Measurements from ENCODE around the gene COL13A1. TPM values are rescaled to one million over a fixed set of nuclear protein-coding genes. Genes with fewer than 3 reads are reported as not detected.

Gene COL13A1
- total RNA-seq, 1 donor from 2014 or later, result 9.5 TPM

DNA sequence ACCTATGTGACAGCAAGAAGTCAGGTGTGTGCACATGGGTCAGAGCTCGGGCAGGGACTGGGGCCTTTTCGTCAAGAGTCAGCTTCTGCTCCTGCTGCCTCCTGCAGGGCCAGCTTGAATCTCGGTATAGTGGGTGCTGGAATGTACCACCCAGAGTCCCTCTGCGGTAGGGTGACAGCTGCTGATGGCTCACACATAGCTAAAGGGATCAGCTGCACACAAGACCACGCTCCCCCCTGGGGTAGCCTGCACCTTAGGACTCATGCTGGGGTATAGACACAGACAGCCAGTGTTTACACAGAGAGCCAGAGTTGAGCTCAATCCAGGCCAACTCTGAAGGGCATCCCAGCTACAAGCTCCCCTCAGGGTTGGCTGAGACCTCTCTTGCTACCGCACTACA lies 14.0 kb upstream of the COL13A1 start:
- no peak for DNase-seq (ENCODE audit: low spot score)
- intact Hi-C loops (cut with DNase I), result loop anchor here (5.0 kb wide), 1 partner anchor 125 kb away; no protein-coding TSS in a partner anchor

DNA sequence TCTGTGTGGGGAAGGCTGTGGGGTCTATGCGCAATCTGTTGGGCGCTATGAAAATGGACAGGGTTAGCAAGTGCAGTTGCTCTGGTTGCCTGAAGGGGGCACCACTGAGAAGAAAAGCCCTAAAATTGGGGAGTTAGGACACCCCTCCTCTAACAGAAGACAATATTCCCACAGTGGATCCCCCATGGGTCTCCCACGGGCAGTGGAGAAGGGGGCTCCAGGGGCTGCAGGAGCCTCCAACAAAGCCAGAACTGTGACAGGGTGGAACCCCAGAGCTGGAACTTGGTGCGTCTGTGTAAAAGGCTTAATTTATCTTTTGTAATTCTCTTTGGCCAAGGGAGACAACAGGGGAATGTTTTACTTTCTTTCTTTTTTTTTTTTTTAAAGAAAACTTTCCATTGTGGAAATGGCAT lies 12.5 kb upstream of the COL13A1 start:
- intact Hi-C loops (cut with DNase I), result loop anchor here (5.0 kb wide), 1 partner anchor 123 kb away; no protein-coding TSS in a partner anchor
- DNase-seq (ENCODE audit: low spot score), result no peak

DNA sequence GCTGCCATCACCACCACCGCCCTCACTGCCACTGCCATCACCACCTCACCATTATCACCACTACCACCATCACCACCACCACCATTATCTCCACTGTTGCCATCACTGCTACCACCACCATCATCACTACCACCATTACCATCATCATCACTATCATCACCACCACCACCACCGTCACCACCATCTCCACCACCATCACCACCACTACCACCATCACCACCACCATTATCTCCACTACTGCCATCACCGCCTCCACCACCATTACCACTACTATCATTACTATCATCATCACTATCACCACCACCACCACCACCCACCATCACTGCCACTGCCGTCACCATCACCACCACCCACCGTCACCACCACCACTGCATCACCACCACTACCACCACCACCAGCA lies 9.9 kb upstream of the COL13A1 start:
- no peak for DNase-seq (ENCODE audit: low spot score)
- intact Hi-C loops (cut with DNase I), result no loop called here

DNA sequence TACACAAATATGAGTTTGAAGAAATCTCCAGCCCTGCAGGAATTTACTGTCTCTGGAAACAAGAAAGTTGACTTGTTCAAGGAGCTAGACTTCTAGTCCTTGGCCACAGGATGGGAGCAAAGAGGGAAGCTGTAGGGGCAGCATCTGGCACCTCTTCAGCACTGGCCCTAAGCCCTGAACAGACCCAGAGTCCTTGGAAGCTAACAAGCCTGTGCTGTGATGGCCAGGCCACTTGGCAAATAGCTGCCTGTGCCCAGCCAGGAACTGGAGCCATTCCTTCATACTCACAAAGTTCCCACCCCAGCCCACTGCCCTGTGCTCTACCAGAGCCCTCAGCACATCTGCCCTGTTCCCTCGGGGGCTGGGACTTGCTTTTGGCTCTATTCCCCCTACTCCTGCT lies 9.4 kb upstream of the COL13A1 start:
- DNase-seq (ENCODE audit: low spot score), result no peak
- intact Hi-C loops (cut with DNase I), result no loop called here

DNA sequence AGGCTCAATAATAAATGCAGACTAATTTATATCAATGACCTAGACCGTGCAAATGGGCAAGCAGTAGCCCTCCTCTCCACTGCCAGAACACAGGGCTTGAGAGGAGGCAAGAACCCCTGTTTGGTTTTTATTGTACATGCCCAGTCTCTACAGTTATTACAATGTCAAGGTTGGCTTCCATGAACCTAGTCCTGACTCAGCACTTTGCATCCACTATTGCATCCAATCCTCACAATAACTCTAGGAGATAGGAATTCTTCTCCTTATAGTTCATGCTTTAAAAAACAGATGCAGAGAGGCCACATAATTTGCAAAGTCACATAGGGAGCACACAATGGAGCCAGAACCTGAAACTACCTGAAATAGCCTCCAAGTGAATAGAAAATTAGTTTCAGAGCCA lies 7.0 kb upstream of the COL13A1 start:
- intact Hi-C loops (cut with DNase I), result no loop called here
- DNase-seq (ENCODE audit: low spot score), result no peak

DNA sequence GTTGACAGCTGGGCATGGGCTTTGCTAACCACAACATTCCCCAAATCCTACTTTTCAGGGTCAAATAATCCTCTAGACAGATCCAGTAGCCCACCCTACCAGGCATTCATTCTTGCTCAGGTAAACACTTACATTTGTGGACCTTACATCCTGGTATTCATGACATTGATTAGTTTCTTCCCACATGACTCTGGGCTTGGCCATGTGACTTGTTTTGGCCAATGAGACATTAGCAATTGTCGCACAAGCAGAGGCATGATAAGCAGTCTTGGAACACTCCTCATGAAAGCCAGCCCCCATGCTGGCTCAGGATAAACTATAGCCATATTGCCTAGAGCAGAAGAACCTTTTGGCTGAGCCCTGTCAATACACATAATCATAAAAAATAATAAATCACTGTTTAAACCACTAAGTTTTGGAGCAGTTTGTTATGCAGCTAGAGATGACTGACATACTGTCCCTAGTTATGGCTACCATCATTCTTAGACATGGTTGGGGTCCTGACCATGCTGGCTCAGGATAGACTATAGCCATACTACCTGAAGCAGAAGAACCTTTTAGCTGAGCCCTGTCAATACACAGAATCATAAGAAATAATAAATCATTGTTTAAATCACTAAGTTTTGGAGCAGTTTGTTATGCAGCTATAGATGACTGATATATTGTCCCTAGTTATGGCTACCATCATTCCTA lies 6.3 kb upstream of the COL13A1 start:
- intact Hi-C loops (cut with DNase I), result no loop called here
- DNase-seq (ENCODE audit: low spot score), result no peak

DNA sequence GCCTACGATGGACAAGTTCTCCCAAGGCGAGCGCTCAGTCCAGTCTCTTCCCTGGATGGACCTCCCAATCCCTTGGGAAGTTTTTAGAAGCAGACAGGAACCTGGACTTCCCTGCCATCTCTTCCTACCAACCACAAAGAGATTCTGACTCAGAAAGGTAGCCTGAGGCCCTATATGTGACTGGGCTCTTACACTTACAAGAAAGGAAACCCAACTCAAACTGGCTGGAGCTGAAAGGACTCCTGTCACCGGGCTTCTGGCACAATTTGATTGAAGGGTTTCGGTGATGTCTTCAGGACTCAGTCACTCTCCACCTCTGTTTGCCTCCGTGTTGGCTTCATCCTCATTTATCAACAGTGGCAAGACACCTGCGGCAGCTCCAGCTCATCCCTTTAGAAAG lies 3.7 kb upstream of the COL13A1 start:
- intact Hi-C loops (cut with DNase I), result loop anchor here (2.0 kb wide), 1 partner anchor 153 kb away; no protein-coding TSS in a partner anchor

DNA sequence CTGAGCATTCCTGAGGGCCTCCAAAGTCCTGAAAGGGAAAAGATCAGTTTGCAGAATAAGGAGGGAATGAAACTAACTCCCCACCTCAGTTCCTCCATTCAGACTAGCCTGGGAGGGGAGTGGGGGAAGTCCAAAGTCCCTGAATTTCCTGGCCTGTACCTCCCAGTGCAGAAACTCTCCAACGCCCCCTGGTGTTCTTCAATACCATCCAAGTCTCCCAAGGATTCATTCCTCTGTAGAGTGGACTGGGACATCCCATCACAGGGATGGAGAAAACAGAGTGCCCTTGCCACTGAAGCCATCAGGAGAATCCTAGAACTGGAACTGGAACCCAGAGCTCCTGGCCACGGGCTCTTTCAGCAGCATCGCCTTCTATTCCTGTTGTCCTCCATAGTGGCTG lies 1.6 kb upstream of the COL13A1 start:
- no peak for DNase-seq (ENCODE audit: low spot score)
- intact Hi-C loops (cut with DNase I), result loop anchor here (1.0 to 5.0 kb wide), 3 partner anchors 65 to 112 kb away; no protein-coding TSS in a partner anchor

More for the DNA sequence above, 3.7 kb upstream of the COL13A1 start:
- no peak for DNase-seq (ENCODE audit: low spot score)

DNA sequence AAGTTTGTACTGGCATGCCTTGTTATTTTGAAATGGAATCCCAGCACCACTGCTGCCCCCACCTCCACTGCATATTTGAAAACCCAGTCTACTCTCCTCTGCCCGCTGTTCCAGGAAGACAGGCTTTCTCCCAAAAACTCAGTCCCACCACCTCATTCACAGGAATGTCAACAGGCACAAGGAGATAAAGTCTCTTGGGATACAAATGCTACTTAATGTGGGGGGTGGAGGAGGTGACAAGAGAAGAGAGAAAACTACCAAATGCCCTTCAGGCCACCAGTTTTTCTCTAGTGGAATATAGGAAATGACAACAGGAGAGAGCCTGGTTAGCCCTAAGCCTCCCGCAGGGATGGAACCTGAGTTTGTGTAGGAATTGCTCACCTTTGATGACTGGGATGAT lies 1.0 kb upstream of the COL13A1 start:
- intact Hi-C loops (cut with DNase I), result loop anchor here (1.0 to 5.0 kb wide), 3 partner anchors 65 to 112 kb away; no protein-coding TSS in a partner anchor
- DNase-seq (ENCODE audit: low spot score), result no peak

DNA sequence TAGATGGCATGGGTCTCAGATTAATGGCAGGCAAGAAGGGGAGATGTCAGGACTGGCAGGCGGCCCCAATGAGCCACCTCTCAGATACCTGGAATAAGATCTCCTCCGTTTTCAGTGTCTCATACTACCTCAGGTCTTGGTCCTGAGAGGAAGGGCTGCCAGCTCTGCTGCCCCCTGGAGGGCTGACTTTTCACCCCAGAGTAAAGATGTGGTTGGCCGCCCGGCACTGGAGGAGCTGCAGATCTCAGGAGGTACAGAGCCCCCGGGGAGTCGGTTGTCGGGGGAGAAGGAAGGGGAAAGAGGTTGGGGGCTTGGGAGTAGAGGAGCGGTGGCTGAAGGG lies 642 bp upstream of the COL13A1 start:
- peak; percentile 81 for DNase-seq (ENCODE audit: low spot score)
- intact Hi-C loops (cut with DNase I), result loop anchor here (5.0 kb wide), 2 partner anchors 66 to 111 kb away; no protein-coding TSS in a partner anchor

DNA sequence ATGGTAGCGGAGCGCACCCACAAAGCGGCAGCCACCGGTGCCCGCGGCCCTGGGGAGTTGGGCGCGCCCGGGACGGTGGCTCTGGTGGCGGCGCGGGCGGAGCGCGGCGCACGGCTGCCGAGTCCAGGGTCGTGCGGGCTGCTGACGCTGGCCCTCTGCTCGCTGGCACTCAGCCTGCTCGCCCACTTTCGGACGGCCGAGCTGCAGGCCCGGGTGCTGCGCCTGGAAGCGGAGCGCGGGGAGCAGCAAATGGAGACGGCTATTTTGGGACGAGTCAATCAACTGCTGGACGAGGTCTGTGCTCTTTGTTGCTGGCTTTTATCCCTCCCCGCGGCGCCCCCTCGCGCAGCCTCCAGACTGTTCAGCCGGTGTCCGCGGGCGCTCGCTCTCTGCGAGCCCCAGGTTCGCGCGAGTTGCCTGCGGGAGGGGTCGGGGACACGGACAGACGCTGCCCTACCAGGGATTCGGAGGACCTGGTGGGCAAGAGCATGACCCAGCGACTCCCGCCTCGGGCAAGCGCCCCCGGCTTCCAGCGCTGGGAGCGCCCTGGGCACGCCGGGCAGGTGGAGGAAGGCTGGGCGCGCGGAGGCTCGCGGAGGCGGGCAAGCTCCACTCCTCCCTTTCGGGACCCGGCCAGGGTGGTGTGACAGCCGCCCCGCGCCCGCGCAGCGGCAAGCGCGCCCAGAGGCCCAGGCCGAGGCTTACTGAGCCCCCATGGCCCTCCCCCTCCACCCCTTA lies 887 bp downstream of the COL13A1 start:
- intact Hi-C loops (cut with DNase I), result loop anchor here (5.0 kb wide), 2 partner anchors 65 to 110 kb away; no protein-coding TSS in a partner anchor
- peak; percentile 80 for DNase-seq (ENCODE audit: low spot score)

DNA sequence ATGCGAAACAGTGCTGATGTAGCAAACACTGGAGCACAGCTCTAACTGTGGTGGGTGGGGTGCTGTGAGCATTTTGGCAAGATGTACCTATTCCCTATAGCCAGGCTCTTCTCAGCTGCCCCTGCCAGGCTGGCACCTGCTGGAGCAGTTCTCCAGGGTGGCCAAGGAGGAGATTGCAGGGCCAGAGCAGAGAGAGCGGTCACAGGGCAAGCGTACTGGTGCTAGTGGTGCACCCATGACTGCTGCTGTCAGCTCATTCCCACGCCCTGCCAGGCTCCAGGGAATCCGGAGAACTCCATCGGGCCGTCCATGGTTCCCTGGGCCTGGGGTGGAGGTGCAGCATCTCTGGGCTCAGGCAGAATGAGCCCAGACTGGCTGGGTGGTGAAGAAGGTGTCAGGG lies 2.1 kb downstream of the COL13A1 start:
- DNase-seq (ENCODE audit: low spot score), result no peak
- intact Hi-C loops (cut with DNase I), result loop anchor here (5.0 kb wide), 2 partner anchors 63 to 108 kb away; no protein-coding TSS in a partner anchor

DNA sequence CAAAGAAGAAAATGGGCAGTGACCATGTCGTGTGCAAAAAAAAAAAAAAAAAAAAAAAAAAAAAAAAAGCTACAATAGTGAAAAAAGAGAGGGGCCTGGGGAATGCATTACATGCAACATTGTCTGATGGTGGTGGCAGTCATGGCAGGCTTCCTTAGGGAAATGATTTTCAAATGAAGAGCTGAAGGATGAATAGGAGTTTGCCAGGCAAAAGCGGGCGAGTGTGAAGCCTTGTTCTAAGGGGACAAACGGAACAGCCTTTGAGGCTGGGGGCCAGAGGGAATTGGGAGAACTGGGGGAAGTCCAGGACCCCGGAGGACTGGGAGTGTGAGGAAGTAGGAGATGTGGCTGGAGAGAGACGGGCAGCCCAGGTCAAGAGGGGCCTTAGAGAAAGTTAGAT lies 3.1 kb downstream of the COL13A1 start:
- intact Hi-C loops (cut with DNase I), result loop anchor here (5.0 kb wide), 2 partner anchors 63 to 108 kb away; no protein-coding TSS in a partner anchor
- DNase-seq (ENCODE audit: low spot score), result no peak

DNA sequence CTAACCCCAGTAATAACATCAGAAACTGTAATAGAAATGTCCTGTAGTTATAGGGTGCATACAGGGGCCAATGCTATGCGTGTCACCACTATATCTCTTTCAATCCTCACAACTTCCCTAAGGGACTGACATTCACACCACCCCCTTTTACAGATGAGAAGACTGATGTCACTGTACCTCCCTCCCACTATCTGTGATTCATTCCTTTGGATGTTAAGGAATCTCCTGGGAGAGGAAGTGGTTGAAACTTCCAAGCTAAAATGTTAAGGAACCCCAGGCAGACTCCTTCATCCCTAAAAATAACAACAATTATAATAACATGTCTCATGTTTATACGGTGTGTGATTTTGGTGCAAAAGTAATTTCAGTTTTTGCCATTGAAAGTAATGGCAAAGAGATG lies 5.4 kb downstream of the COL13A1 start:
- intact Hi-C loops (cut with DNase I), result no loop called here
- DNase-seq (ENCODE audit: low spot score), result no peak

DNA sequence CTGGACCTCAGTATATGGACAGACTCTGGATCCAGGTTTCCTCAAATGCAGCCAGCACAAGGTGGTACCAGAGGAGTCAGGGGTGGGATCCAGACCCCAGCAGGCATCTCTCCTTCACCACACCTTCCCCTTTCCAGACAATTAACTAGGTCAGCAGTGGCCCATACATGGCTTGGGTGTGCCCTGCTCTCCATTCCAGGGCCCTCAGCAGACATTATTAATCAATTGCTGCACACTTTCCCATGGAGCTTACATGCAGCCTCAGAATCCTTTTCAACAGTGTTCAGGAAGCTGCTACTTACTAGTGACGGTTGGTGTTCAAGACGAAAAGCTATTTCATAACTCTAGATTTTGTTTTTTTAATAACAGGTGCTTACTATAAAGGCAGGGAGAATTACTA lies 6.0 kb downstream of the COL13A1 start:
- intact Hi-C loops (cut with DNase I), result no loop called here
- DNase-seq (ENCODE audit: low spot score), result no peak

DNA sequence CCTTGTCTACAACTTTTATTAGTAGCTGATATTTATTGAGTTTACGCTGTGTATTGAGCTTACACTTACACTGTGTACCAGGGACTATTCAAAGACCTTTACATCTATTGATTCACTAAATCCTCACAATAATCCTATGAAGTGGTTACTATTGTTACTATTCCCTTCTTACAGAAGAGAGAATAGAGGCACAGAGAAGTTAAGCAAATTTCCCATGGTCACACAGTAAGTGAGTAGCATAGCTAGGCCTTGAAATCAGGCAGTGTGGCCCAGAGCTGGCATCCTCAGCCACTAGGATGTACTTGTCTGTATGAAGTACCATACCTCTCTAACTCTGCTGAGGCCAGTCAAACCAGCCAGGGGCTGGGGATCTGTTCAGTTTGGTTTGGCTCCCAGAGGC lies 7.6 kb downstream of the COL13A1 start:
- intact Hi-C loops (cut with DNase I), result no loop called here

DNA sequence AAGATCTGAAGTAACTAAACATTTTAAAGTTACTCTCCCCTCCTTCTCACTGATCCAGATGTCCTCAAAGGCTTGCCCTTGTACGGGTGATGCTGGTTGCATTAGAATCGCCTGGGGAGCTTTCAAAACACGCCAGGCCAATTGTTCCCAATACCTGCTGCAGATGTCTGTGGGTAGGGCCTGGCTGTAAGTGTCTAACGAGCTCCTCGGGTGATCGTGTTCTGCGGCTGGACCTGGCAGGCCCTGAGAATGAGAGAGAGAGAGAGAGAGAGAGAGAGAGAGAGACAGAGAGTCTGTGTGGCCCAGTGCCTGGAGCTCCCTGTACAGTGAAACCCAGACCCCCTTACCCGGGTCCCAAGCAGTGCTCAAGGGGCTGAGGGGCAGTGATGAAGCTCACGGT lies 8.4 kb downstream of the COL13A1 start:
- intact Hi-C loops (cut with DNase I), result no loop called here
- no peak for DNase-seq (ENCODE audit: low spot score)

More for the DNA sequence above, 7.6 kb downstream of the COL13A1 start:
- no peak for DNase-seq (ENCODE audit: low spot score)

DNA sequence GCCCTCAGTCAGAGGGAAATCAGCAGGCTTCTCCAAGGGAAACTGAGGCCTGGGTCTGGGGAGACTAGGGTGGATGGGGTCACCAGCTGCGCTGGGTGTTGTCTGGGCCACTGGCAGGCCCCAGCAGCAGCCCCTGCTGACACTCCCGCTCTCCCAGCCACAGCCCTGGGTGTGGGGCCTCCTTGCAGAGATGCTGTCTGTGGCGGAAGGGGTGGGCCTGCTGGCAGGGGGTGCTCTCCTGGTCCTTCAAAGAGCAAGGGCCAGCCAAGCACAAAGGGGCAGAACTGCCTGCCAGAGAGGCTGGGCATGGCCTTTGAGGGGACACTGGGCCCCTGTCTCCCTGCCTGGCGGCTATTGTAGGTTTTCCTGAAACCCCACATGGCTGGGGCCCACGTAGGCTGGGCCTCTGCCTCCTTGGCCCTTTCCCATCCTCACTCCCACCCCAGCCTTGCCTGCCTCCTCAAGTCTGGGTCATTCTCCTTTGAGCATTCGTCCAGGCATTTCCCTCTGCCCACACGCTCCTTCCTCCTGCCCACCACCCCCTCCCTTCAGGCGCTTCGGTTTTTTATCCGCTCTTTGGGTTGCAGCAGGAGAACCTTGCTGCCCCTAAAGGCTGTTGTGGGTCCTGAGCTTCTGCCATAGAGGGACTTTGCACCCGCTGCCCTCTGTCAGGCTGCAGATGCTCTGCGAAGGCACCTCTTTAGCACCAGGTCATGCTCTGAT lies 9.1 kb downstream of the COL13A1 start:
- DNase-seq (ENCODE audit: low spot score), result no peak
- intact Hi-C loops (cut with DNase I), result no loop called here

DNA sequence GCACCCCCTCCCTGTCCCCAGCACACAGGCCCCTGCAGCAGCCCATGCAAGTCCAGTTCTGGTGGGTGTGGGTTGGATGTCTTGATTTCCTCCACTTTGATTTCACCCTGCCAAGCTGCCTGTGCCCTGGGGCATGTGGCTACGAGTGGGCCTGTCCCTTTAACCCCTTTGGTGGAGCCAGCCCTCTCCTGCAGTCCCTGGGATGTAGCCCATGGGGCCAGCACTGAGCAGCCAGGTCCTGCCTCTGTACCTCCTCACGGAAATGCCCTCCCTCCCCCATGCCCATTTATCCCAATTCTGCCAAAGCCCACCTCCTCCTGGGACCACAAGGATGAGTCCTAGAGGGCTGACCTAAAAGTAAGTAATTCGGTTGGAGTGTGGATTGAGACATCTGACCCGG lies 11.9 kb downstream of the COL13A1 start:
- intact Hi-C loops (cut with DNase I), result no loop called here
- DNase-seq (ENCODE audit: low spot score), result no peak

DNA sequence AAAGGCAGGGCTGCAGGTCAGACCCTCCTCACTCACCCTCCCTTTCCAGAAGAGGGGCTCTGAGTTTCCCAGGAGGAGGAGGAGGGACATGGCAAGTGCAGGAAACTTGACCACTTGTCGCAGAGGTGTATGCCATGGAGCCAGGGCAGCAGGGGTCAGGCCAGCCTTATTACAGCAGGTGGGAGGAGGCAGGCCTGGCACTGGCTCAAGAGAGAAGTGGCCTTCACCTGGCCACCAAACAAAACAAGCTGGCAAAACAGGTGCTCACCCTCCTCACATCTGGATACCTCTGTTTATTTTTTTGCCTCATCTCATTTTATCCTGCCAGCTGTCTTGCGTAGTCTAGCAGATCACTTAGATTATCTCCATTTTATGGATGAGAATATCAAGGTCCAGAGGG lies 12.5 kb downstream of the COL13A1 start:
- intact Hi-C loops (cut with DNase I), result no loop called here
- DNase-seq (ENCODE audit: low spot score), result no peak
